ENCODE measurements around the gene EHBP1.
A peak's percentile ranks its signal among the peaks of the same experiment; 100 is the strongest.

Gene EHBP1

GRCh38 chr2:62895632-62896009, 190.1 kb downstream of the EHBP1 start:
- no peak for DNase-seq

GRCh38 chr2:62897187-62897827, 191.8 kb downstream of the EHBP1 start:
- no peak for DNase-seq

- DNase-seq: no peak
Observed at GRCh38 chr2:62904344-62904743, 198.8 kb downstream of the EHBP1 start.

- no peak for DNase-seq
Observed at GRCh38 chr2:62908145-62908544, 202.6 kb downstream of the EHBP1 start.

- DNase-seq: no peak
Observed at GRCh38 chr2:62913311-62913710, 207.8 kb downstream of the EHBP1 start.

- DNase-seq: no peak
Observed at GRCh38 chr2:62919041-62919440, 213.5 kb downstream of the EHBP1 start.

- peak in 1 of 3 donors; percentile 4 for DNase-seq
Observed at GRCh38 chr2:62920070-62920469, 214.6 kb downstream of the EHBP1 start.

GRCh38 chr2:62923242-62923641, 217.7 kb downstream of the EHBP1 start:
- no peak for DNase-seq

GRCh38 chr2:62923881-62924280, 218.4 kb downstream of the EHBP1 start:
- no peak for DNase-seq

- no peak for DNase-seq
Observed at GRCh38 chr2:62928015-62928414, 222.5 kb downstream of the EHBP1 start.

GRCh38 chr2:62931536-62931935, 226.0 kb downstream of the EHBP1 start:
- no peak for DNase-seq

- no peak for DNase-seq
Observed at GRCh38 chr2:62933398-62933917, 227.9 kb downstream of the EHBP1 start.

GRCh38 chr2:62934517-62934916, 229.0 kb downstream of the EHBP1 start:
- no peak for DNase-seq

GRCh38 chr2:62938126-62938525, 232.6 kb downstream of the EHBP1 start:
- DNase-seq: no peak

- peak; percentile 46 to 70 (median 51) for DNase-seq
Observed at GRCh38 chr2:62939735-62940491, 234.4 kb downstream of the EHBP1 start.

GRCh38 chr2:62940697-62941096, 235.2 kb downstream of the EHBP1 start:
- DNase-seq: no peak

- no peak for DNase-seq
Observed at GRCh38 chr2:62941413-62941812, 235.9 kb downstream of the EHBP1 start.

- no peak for DNase-seq
Observed at GRCh38 chr2:62944362-62944761, 238.8 kb downstream of the EHBP1 start.

GRCh38 chr2:62947403-62947802, 241.9 kb downstream of the EHBP1 start:
- no peak for DNase-seq

- no peak for DNase-seq
Observed at GRCh38 chr2:62956651-62957050, 251.1 kb downstream of the EHBP1 start.

GRCh38 chr2:62958206-62958605, 252.7 kb downstream of the EHBP1 start:
- DNase-seq: no peak

GRCh38 chr2:62964050-62964449, 258.5 kb downstream of the EHBP1 start:
- no peak for DNase-seq

GRCh38 chr2:62964671-62965070, 259.2 kb downstream of the EHBP1 start:
- no peak for DNase-seq

GRCh38 chr2:62966991-62967390, 261.5 kb downstream of the EHBP1 start:
- no peak for DNase-seq
